ENCODE results near the gene ESAM. TPM values are rescaled to one million over a fixed set of nuclear protein-coding genes. Genes with fewer than 3 reads are reported as not detected.

ESAM gene
- total and polyA plus RNA-seq, 2 donors (not counting 1 experiment from before 2014, with no cell fraction given): 1.4 to 14.5 TPM

- ATAC-seq (ENCODE audit: low read depth) (no peak), DNase-seq (no peak)
- Histone ChIP-seq H4K20me1 (ENCODE audit: control insufficient read depth, insufficient read depth, low read length, poor library complexity, severe bottlenecking) (peaks cover 6% of the 10 kb centered on the region), H3K36me3 (replicated peaks in 1 of 2; ENCODE audit: control extremely low read depth in 1 of 2, control insufficient read depth in 1 of 2, extremely low read depth in 1 of 2, insufficient read depth in 2 of 2, low read length in 1 of 2) (no peaks in the 10 kb centered on the region), H3K4me1 (ENCODE audit: control insufficient read depth in 2 of 2, insufficient read depth in 2 of 2, low read length in 2 of 2) (peaks cover 35 to 49% of the 10 kb centered on the region in 2 donors), H3K4me2 (replicated peaks; ENCODE audit: low read depth, low read length, poor library complexity, severe bottlenecking) (no peak overlapping the region), H2AFZ (ENCODE audit: insufficient read depth, low read depth, low read length, poor library complexity, severe bottlenecking) (no peak overlapping the region), H3K79me2 (ENCODE audit: control insufficient read depth, insufficient read depth, low read length) (peaks cover 32% of the 10 kb centered on the region), H3K9ac (ENCODE audit: low read length) (no peak overlapping the region), H3K27me3 (replicated peaks in 1 of 4; ENCODE audit: control extremely low read depth in 1 of 4, control insufficient read depth in 3 of 4, insufficient read depth in 4 of 4, low read length in 3 of 4) (peaks cover 0 to 22% (median 10%) of the 10 kb centered on the region in 4 experiments), H3K4me3 (ENCODE audit: control extremely low read depth in 1 of 5, extremely low read depth in 1 of 5, insufficient read depth in 1 of 5, low read depth in 2 of 5, low read length in 4 of 5) (no peak overlapping the region), H3K27ac (ENCODE audit: low read length in 2 of 2) (no peak overlapping the region), H3K9me3 (ENCODE audit: control extremely low read depth in 1 of 3, control insufficient read depth in 2 of 3, insufficient read depth in 1 of 3, low read length in 2 of 3) (peaks cover 0 to 3% (median 0%) of the 10 kb centered on the region in 3 donors)
- H3K27me3 Mint-ChIP-seq: peaks cover 11% of the 10 kb centered on the region
- WGBS (ENCODE audit: insufficient coverage): 100% methylated on average over 3 of the region's 3 CpGs
- intact Hi-C loops (cut with micrococcal nuclease): no loop called here
- TF ChIP-seq EZH2 (IDR thresholded peaks at IDR 0.05; ENCODE audit: borderline replicate concordance, insufficient read depth, low read depth, low read length, poor library complexity, severe bottlenecking) (no peak), CTCF (IDR thresholded peaks at IDR 0.05) (no peak)
- no peak overlapping the region for H3K27ac Mint-ChIP-seq
- peaks cover 34% of the 10 kb centered on the region for H3K4me1 Mint-ChIP-seq
- ChIA-PET CTCF (interaction anchor here (1.8 to 11.1 kb wide), 3 partner anchors 7 to 87 kb away, joined by 6 to 153 read pairs (median 25); partner anchors contain the start of gene VSIG2), POLR2A (interaction anchor here (1.1 kb wide), 1 partner anchor 84 kb away, joined by 3 read pairs; the partner anchor contains the start of genes SIAE and SPA17)
- H3K4me3 Mint-ChIP-seq: no peak overlapping the region
- no peaks in the 10 kb centered on the region for H3K9me3 Mint-ChIP-seq (ENCODE audit: insufficient read depth)
Observed at GRCh38 chr11:124757320-124757719, 4.8 kb downstream of the ESAM start.

GRCh38 chr11:124756753-124757227 lies 5.3 kb downstream of the ESAM start:
- Histone ChIP-seq H3K36me3 (replicated peaks in 1 of 2; ENCODE audit: control extremely low read depth in 1 of 2, control insufficient read depth in 1 of 2, extremely low read depth in 1 of 2, insufficient read depth in 2 of 2, low read length in 1 of 2) (no peaks in the 10 kb centered on the region), H3K4me3 (ENCODE audit: control extremely low read depth in 1 of 5, extremely low read depth in 1 of 5, insufficient read depth in 1 of 5, low read depth in 2 of 5, low read length in 4 of 5) (no peak overlapping the region), H3K27me3 (replicated peaks in 1 of 4; ENCODE audit: control extremely low read depth in 1 of 4, control insufficient read depth in 3 of 4, insufficient read depth in 4 of 4, low read length in 3 of 4) (peaks cover 0 to 20% (median 10%) of the 10 kb centered on the region in 4 experiments), H3K9me3 (ENCODE audit: control extremely low read depth in 1 of 3, control insufficient read depth in 2 of 3, insufficient read depth in 1 of 3, low read length in 2 of 3) (peaks cover 0 to 3% (median 0%) of the 10 kb centered on the region in 3 donors), H3K4me2 (replicated peaks; ENCODE audit: low read depth, low read length, poor library complexity, severe bottlenecking) (no peak overlapping the region), H3K9ac (ENCODE audit: low read length) (no peak overlapping the region), H3K4me1 (ENCODE audit: control insufficient read depth in 2 of 2, insufficient read depth in 2 of 2, low read length in 2 of 2) (peaks cover 35 to 46% of the 10 kb centered on the region in 2 donors), H4K20me1 (ENCODE audit: control insufficient read depth, insufficient read depth, low read length, poor library complexity, severe bottlenecking) (peaks cover 6% of the 10 kb centered on the region), H3K27ac (ENCODE audit: low read length in 2 of 2) (no peak overlapping the region), H2AFZ (ENCODE audit: insufficient read depth, low read depth, low read length, poor library complexity, severe bottlenecking) (no peak overlapping the region), H3K79me2 (ENCODE audit: control insufficient read depth, insufficient read depth, low read length) (peaks cover 31% of the 10 kb centered on the region)
- peaks cover 11% of the 10 kb centered on the region for H3K27me3 Mint-ChIP-seq
- H3K9me3 Mint-ChIP-seq (ENCODE audit: insufficient read depth): no peaks in the 10 kb centered on the region
- H3K27ac Mint-ChIP-seq: no peak overlapping the region
- POLR2A ChIA-PET: interaction anchor here (1.1 kb wide), 1 partner anchor 83 kb away, joined by 3 read pairs; the partner anchor contains the start of genes SIAE and SPA17
- intact Hi-C loops (cut with micrococcal nuclease): no loop called here
- no peak for DNase-seq
- no peak for ATAC-seq (ENCODE audit: low read depth)
- H3K4me1 Mint-ChIP-seq: peaks cover 32% of the 10 kb centered on the region
- 100% methylated on average over 3 of the region's 6 CpGs for WGBS (ENCODE audit: insufficient coverage)
- TF ChIP-seq EZH2 (IDR thresholded peaks at IDR 0.05; ENCODE audit: borderline replicate concordance, insufficient read depth, low read depth, low read length, poor library complexity, severe bottlenecking) (no peak), CTCF (IDR thresholded peaks at IDR 0.05) (no peak)
- no peak overlapping the region for H3K4me3 Mint-ChIP-seq
- CTCF ChIA-PET: interaction anchor here (3.0 to 11.1 kb wide), 2 partner anchors 7 to 87 kb away, joined by 25 to 153 read pairs; partner anchors contain the start of gene VSIG2
